HL-60/S4 treated with retinoic acid at 250 ng/mL for 4 days and 3 days (cell line): Measurements from ENCODE around the gene FKBP14.

Experiments used
- in situ Hi-C: fragments of 300-500 bp; cut with MboI; formaldehyde crosslinking; loops from 2 replicates; pipeline ENCODE4 v1.7.0; 2022; ENCODE audit warnings: low sequenced_read_pairs

Gene FKBP14

GRCh38 chr7:30026229-30027064 is at the start of gene FKBP14:
Gene FKBP14, minus strand, starts transcription at chr7:30026702. Its CDS starts 194 bp downstream, at chr7:30026508.
- in situ Hi-C loops = no loop called here

DNA sequence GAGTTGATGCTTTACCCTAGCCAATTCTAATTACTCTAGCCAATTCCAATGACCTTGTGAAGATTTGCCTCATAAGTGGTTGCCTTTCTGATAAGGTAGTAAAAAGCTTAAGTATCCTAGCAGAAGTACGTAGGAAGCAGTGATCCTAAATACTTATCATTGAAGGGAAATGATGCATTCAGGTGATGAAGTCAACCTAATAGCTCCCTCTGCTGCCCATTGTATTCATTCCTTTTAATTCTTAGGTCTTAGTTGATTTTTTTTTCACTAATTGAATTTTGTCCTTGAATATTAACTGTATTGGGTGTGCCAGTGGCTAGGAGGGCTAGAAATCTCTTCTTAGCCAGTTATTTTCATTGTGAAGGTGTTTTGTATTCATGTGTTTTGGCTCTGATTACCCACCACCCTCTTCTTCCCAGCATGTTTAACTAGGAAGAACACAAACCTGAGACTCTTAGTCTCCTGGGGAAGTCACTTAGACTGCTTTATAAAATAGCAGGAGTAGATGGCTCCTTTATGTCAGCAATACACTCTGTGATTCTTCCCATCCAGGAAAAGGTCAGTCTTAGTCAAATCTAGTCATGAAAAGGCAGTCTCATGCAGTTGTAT is 48.0 kb upstream of the FKBP14 start:
- in situ Hi-C loops = loop anchor here (25.0 kb wide), 1 partner anchor 312 kb away; no protein-coding TSS in a partner anchor

DNA sequence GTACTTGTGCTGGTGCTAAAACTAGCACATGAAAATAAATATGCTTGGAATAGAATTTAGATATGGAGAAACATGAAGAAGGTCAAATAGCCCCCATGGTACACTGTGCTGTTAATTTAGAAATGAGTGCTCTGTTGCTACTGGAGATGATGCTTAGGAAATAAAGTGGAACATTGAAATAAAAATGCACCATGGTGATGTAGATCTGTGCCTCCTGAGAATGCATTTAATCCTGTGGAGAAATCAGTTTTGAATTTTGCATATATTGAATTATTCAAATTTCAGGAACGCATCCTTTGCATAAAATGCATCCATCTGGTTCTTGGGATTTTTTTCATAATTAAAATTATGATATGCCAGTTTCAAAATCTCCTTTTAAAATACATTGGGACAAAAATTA is 46.2 kb upstream of the FKBP14 start:
- in situ Hi-C loops = loop anchor here (25.0 kb wide), 1 partner anchor 310 kb away; no protein-coding TSS in a partner anchor

DNA sequence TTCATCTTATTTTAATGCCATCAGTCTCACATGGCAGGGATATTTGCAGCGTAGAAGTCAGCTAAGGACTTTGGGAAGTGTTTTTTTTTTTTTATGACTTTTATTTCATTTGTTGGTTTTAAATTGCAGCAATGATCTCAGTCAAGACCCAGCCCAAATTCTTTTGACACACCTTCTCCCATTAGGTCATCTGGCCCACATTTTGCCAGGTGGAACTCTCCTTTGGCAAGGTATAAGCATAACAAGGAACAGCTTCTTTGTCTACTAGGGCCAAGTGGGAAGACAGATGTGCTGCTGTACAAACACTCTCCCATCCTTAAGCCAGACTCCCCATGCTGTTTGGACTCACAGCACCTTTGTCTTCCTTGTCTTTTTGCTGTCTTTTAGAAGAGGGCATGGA is 43.5 kb upstream of the FKBP14 start:
- in situ Hi-C loops = loop anchor here (25.0 kb wide), 1 partner anchor 308 kb away; no protein-coding TSS in a partner anchor

GRCh38 chr7:30069096-30069867 is 42.8 kb upstream of the FKBP14 start:
- in situ Hi-C loops = loop anchor here (25.0 kb wide), 1 partner anchor 307 kb away; no protein-coding TSS in a partner anchor

DNA sequence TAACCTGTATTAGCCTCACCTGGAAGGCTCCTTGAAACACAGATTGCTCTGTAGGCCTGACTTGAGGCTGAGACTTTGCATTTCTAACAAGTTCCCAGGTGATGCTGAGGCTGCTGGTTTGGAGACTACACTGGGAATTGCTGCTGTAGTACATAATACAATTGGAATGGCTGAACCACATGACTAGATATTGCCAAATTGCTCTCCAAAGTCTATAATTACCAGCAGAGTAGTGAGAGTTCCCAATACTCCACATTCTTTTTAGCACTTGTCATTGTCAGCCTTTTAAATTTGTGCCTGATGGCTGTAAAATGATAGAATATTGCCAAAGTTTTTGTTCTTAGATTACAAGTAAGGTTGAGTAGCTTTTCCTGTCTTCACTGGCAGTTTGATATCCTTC is 41.6 kb upstream of the FKBP14 start:
- in situ Hi-C loops = loop anchor here (25.0 kb wide), 1 partner anchor 306 kb away; no protein-coding TSS in a partner anchor

DNA sequence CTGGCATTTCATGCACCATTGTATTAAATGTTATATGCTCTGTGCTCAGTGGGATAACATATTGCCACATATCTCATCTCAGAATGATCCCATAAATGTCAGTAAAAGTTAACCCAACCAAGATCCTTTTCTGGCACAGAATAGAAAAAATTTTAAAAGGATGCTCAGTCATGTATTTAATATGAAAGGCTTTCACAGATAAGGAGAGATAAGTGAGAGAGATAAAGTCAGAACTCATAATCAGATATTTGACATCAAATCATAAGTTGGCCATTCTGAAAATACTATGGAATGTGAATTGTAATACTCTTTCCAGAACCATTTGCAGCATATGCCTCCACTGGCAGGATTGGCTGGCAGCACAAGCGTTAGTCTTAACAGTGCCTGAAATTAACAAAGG is 40.2 kb upstream of the FKBP14 start:
- in situ Hi-C loops = loop anchor here (25.0 kb wide), 1 partner anchor 304 kb away; no protein-coding TSS in a partner anchor

GRCh38 chr7:30065746-30066145 is 39.2 kb upstream of the FKBP14 start:
- in situ Hi-C loops = loop anchor here (25.0 kb wide), 1 partner anchor 303 kb away; no protein-coding TSS in a partner anchor

DNA sequence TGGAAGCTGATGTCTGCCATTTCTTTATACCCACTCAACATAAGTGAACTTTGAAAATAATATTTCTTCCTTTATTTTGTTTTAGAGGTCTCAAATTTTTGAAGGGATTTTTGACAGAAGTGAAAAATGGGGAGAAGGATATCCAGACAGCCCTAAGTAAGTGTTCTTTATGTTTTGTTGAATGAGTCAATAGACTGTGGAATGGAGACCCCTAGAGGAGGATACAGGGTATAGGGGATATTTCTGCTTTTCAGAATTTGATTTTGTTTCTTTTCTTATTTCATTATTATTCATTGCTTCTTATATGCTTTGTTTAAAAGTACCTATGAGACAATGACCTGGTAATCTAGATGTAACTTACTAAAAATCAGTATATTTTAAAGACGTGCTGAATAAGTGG is 36.1 kb upstream of the FKBP14 start:
- in situ Hi-C loops = loop anchor here (25.0 kb wide), 1 partner anchor 300 kb away; no protein-coding TSS in a partner anchor

DNA sequence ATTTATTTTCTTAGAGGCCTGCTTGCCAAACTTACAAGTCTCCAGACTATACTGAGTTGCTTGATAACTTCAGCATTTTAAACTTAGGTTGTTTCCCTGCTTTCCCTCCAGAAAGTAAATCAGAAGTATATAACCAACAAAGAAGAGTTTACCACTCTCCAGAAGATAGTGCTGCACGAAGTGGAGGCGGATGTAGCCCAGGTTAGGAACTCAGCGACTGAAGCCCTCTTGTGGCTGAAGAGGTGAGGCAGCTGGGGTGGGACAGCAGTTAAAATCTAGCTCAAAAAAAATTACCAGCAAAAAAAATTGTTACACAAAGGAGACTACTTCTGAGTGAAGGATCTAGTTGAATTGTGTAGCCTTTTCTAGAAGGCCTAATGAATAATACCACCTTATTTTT is 35.3 kb upstream of the FKBP14 start:
- in situ Hi-C loops = loop anchor here (25.0 kb wide), 1 partner anchor 299 kb away; no protein-coding TSS in a partner anchor

DNA sequence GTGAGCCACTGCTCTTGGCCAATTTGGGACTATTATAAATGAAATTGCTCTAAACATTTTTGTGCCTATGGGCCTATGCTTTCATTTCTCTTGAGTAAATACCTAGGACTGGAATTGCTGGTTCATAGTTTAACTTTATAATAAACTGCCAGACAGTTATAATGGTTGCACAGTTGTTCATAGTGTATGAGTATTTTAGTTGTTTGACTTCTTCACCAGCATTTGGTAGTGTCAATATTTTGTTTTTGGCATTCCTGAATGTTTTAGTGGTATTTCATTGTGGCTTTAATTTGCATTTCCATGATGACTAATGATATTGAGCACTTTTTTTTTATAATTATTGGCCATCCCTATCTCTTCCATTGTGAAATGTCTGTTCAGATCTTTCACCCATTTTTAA is 31.2 kb upstream of the FKBP14 start:
- in situ Hi-C loops = loop anchor here (25.0 kb wide), 1 partner anchor 295 kb away; no protein-coding TSS in a partner anchor

GRCh38 chr7:30053068-30053467 is 26.6 kb upstream of the FKBP14 start:
- in situ Hi-C loops = loop anchor here (25.0 kb wide), 1 partner anchor 291 kb away; no protein-coding TSS in a partner anchor

- in situ Hi-C loops = no loop called here
Measured at GRCh38 chr7:30049173-30049572, 22.7 kb upstream of the FKBP14 start.

- in situ Hi-C loops = no loop called here
Measured at GRCh38 chr7:30048582-30048981, 22.1 kb upstream of the FKBP14 start.

GRCh38 chr7:30047124-30047523 is 20.6 kb upstream of the FKBP14 start:
- in situ Hi-C loops = no loop called here

GRCh38 chr7:30046127-30046770 is 19.7 kb upstream of the FKBP14 start:
- in situ Hi-C loops = no loop called here

DNA sequence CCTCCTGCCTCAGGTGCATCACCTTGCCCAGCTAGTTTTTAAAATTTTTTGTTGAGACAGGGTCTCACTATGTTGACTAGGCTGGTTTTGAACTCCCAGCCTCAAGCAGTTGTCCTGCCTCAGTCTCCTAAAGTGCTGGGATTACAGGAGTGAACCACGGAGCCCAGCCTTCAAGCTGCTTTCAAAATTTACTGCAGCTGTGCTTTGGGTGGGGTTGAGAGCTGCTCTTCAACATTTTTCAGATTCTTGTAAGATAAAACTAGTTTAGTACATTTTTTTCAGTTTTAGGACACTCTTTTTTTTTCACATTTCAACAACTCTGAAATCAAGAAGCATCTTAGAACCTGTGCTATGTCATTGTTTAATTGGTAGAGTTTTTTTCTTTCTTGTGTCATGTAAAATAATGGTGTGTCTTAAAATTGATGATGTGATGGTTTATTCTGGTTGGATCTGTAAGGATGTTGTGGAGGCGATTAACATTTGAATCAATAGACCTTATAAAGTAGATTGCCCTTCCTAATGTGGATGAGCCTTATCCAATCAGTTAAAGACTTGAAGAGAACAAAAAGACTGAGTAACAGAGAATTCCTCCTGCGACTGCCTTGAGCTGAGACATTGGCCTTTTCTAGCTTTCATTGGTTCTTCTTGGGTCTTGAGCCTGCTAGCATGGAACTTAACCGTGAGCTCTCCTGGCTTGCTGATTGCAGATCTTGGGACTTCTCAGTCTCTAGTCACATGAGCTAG is 15.2 kb upstream of the FKBP14 start:
- in situ Hi-C loops = no loop called here

- in situ Hi-C loops = no loop called here
Measured at GRCh38 chr7:30040938-30041337, 14.4 kb upstream of the FKBP14 start.

- in situ Hi-C loops = no loop called here
Measured at GRCh38 chr7:30038196-30038980, 11.9 kb upstream of the FKBP14 start.
